GM23338 (cell line): Measurements from ENCODE around the gene HLA-F. TPM values are rescaled to one million over a fixed set of nuclear protein-coding genes. Genes with fewer than 3 reads are reported as not detected.
A peak's percentile ranks its signal among the peaks of the same experiment; 100 is the strongest.

Experiments used
- ATAC-seq: fragments of 200-7000 bp; cut with Tn5 transposase; 3 replicates; pipeline ENCODE4 v1.9.1; 2020
- DNase-seq: peaks from one replicate; pipeline ENCODE4 v3.0.0-alpha.2; 2015; ENCODE audit warnings: low spot score
- H2AFZ ChIP-seq: fragments of 200-600 bp; sonication (generic); 2 replicates; pipeline ENCODE4 v1.8.0; 2016; ENCODE audit warnings: antibody characterized with exemption, mild to moderate bottlenecking, moderate library complexity
- H3F3A ChIP-seq: fragments of 200-600 bp; sonication (generic); replicated peaks from 2 replicates; pipeline ENCODE4 v1.8.0; 2017; ENCODE audit warnings: antibody characterized with exemption, mixed run types, low read depth
- H3K27ac ChIP-seq: fragments of 200-600 bp; sonication (generic); 2 replicates; pipeline ENCODE4 v1.6.1; 2016; ENCODE audit warnings: low read depth
- H3K27me3 ChIP-seq: fragments of 200-600 bp; sonication (generic); 2 replicates; pipeline ENCODE4 v1.8.0; 2016; ENCODE audit warnings: mild to moderate bottlenecking, mixed run types, moderate library complexity; ENCODE audit not compliant: insufficient read depth
- H3K36me3 ChIP-seq: fragments of 200-600 bp; sonication (generic); 2 replicates; pipeline ENCODE4 v1.8.0; 2016; ENCODE audit warnings: mild to moderate bottlenecking; ENCODE audit not compliant: insufficient read depth
- H3K4me1 ChIP-seq: fragments of 200-600 bp; sonication (generic); 2 replicates; pipeline ENCODE4 v1.8.0; 2016; ENCODE audit warnings: mild to moderate bottlenecking, moderate library complexity; ENCODE audit not compliant: insufficient read depth
- H3K4me2 ChIP-seq: fragments of 200-600 bp; sonication (generic); 2 replicates; pipeline ENCODE4 v1.7.1; 2017; ENCODE audit warnings: mixed run types
- H3K4me3 ChIP-seq: fragments of 200-600 bp; sonication (generic); 2 replicates; pipeline ENCODE4 v1.6.1; 2016; ENCODE audit warnings: mixed run types
- H3K79me2 ChIP-seq: fragments of 200-600 bp; sonication (generic); replicated peaks from 2 replicates; pipeline ENCODE4 v1.8.0; 2017; ENCODE audit warnings: mild to moderate bottlenecking; ENCODE audit not compliant: insufficient read depth
- H3K9me2 ChIP-seq: fragments of 200-600 bp; sonication (generic); 2 replicates; pipeline ENCODE4 v1.8.0; 2017; ENCODE audit not compliant: insufficient read depth
- H4K20me1 ChIP-seq: fragments of 200-600 bp; sonication (generic); replicated peaks from 2 replicates; pipeline ENCODE4 v1.8.0; 2017; ENCODE audit warnings: mild to moderate bottlenecking; ENCODE audit not compliant: insufficient read depth
- H3K27ac Mint-ChIP-seq: 2 replicates; pipeline ENCODE4 v1.8.0; 2020; ENCODE audit warnings: inconsistent platforms, mild to moderate bottlenecking, moderate library complexity, mixed read lengths
- H3K27me3 Mint-ChIP-seq: 3 replicates; pipeline ENCODE4 v1.8.0; 2022; ENCODE audit warnings: low read depth, mild to moderate bottlenecking, moderate library complexity, mixed read lengths, inconsistent platforms; ENCODE audit not compliant: insufficient read depth, poor library complexity
- H3K36me3 Mint-ChIP-seq: 3 replicates; pipeline ENCODE4 v1.8.0; 2021; ENCODE audit warnings: low read depth, mild to moderate bottlenecking, inconsistent platforms, moderate library complexity, mixed read lengths
- H3K4me1 Mint-ChIP-seq: 3 replicates; pipeline ENCODE4 v1.8.0; 2020; ENCODE audit warnings: mild to moderate bottlenecking, inconsistent platforms, mixed read lengths
- H3K4me3 Mint-ChIP-seq: 3 replicates; pipeline ENCODE4 v1.8.0; 2021; ENCODE audit warnings: moderate library complexity, mild to moderate bottlenecking, inconsistent platforms, mixed read lengths
- H3K9me3 Mint-ChIP-seq: 3 replicates; pipeline ENCODE4 v1.8.0; 2020; ENCODE audit warnings: moderate library complexity, mild to moderate bottlenecking, inconsistent platforms, mixed read lengths
- CTCF ChIP-seq, 2 experiments: fragments of 200-600 bp in 1 of 2; sonication (generic) in 1 of 2; conservative IDR thresholded peaks; 2 replicates each; pipeline versions ENCODE4 v1.5.1 to v1.6.1; 2016 to 2017; ENCODE audit warnings: antibody characterized with exemption in 2 of 2, low read depth in 2 of 2, mild to moderate bottlenecking in 2 of 2, moderate library complexity in 1 of 2
- EZH2 ChIP-seq: fragments of 200-600 bp; sonication (generic); IDR thresholded peaks from one replicate; pipeline ENCODE4 v1.8.0; 2017; ENCODE audit warnings: antibody characterized with exemption, mild to moderate bottlenecking, low read depth; ENCODE audit not compliant: unreplicated experiment
- EZH2phosphoT487 ChIP-seq: fragments of 200-600 bp; sonication (generic); IDR thresholded peaks from one replicate; pipeline ENCODE4 v1.8.1; 2018; ENCODE audit warnings: antibody characterized with exemption; ENCODE audit not compliant: unreplicated experiment
- NANOG ChIP-seq: IDR thresholded peaks from 2 replicates; pipeline ENCODE4 v1.6.1; 2016; ENCODE audit warnings: antibody characterized with exemption, borderline replicate concordance
- POLR2AphosphoS5 ChIP-seq: IDR thresholded peaks from 2 replicates; pipeline ENCODE4 v1.6.1; 2016; ENCODE audit warnings: antibody characterized with exemption, low read depth
- ZNF114 ChIP-seq: fragments of 250-450 bp; sonication (Bioruptor Pico); IDR thresholded peaks from 2 replicates; pipeline ENCODE4 v1.5.0; 2020; ENCODE audit warnings: mild to moderate bottlenecking, moderate library complexity
- ZNF331 ChIP-seq: fragments of 250-450 bp; sonication (Bioruptor Pico); IDR thresholded peaks from 2 replicates; pipeline ENCODE4 v1.5.0; 2020; ENCODE audit warnings: low read depth, mild to moderate bottlenecking, moderate library complexity
- polyA plus RNA-seq: library from polyadenylated mRNA; unstranded; fragments of >200 nt; fragmentation: Nextera tagmentation; extraction: Ambion mirVana; gene quantifications from 2 replicates; pipeline ENCODE4 v1.2.1, GENCODE V29; 2016
- total RNA-seq: library from RNA; depleted of rRNA; stranded (reverse); fragments of >200 nt; shearing (Covaris generic); gene quantifications from 2 replicates; pipeline ENCODE4 v1.2.3, GENCODE V29; 2014
- TF ChIP-seq, protein P1 (sequence below): IDR thresholded peaks from 2 replicates; pipeline ENCODE4 v1.6.1; 2016; ENCODE audit warnings: antibody characterized with exemption
- TF ChIP-seq, protein P2 (sequence below): IDR thresholded peaks from one replicate; pipeline ENCODE4 v1.6.1; 2018; ENCODE audit warnings: antibody characterized with exemption; ENCODE audit not compliant: unreplicated experiment

Gene HLA-F
- total and polyA plus RNA-seq, 2 experiments from 2014 or later: 4.4 to 10.4 TPM

- TF ChIP-seq, protein P1, sequence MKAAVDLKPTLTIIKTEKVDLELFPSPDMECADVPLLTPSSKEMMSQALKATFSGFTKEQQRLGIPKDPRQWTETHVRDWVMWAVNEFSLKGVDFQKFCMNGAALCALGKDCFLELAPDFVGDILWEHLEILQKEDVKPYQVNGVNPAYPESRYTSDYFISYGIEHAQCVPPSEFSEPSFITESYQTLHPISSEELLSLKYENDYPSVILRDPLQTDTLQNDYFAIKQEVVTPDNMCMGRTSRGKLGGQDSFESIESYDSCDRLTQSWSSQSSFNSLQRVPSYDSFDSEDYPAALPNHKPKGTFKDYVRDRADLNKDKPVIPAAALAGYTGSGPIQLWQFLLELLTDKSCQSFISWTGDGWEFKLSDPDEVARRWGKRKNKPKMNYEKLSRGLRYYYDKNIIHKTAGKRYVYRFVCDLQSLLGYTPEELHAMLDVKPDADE: no peak
- TF ChIP-seq POLR2AphosphoS5: no peak
- no peak for TF ChIP-seq CTCF (conservative IDR thresholded peaks at IDR 0.05; ENCODE audit: low read depth in 2 of 2)
- TF ChIP-seq EZH2: no peak
- TF ChIP-seq ZNF331 (CRISPR knock-in tag): no peak
Observed at GRCh38 chr6:29681811-29682210, 41.4 kb upstream of the HLA-F start (continued).

DNA sequence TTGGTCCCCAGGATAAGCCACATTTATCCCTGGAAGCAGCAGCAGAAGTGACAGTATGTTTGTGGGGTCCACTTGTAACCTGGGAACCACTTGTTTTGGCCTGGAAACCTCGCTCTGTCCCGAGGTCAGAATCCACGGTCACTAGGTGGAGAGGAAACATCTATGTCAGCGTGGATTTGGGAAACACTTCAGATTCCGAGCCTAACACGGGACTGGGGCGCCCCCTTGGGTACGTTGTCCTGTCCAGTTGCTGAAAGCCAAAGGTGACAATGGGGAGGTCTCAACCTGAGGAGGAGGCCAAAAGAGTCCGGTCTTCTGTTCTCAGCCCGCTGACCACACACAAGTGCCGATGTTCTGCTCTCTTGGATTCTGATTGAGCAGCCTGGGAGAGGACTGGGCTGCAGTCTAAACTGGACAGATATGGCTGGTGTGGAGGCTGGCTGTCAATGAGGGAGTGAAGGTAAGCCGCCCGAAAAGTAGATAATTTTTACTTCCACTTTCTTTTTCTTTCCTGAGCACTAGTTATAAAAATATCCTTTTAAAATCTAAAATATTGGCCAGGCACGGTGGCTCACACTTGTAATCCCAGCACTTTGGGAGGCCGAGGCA, 37.4 kb upstream of the HLA-F start:
- TF ChIP-seq NANOG (no peak), CTCF (conservative IDR thresholded peaks at IDR 0.05; ENCODE audit: low read depth in 2 of 2) (peak; percentile 86 to 98)
- no peak overlapping the region for H3K4me3 ChIP-seq
- Mint-ChIP-seq H3K4me1 (peaks cover 12% of the 10 kb centered on the region; the same call in 2 of the 3 replicates), H3K27ac (peak overlapping the region; percentile 34; the same call in 1 of the 2 replicates), H3K36me3 (peaks cover 4% of the 10 kb centered on the region; the same call in 1 of the 3 replicates), H3K9me3 (peaks cover 5% of the 10 kb centered on the region), H3K27me3 (peaks cover 8% of the 10 kb centered on the region), H3K4me3 (no peak overlapping the region)
- H3F3A ChIP-seq: 0 out of 2 replicates have a peak, but pooled peaks cover 2% of the 10 kb centered on the region
- H3K9me2 ChIP-seq: no peaks in the 10 kb centered on the region
- no peak overlapping the region for H3K4me2 ChIP-seq
- H2AFZ ChIP-seq: peak overlapping the region; percentile 64
- H3K79me2 ChIP-seq: no peaks in the 10 kb centered on the region
- no peaks in the 10 kb centered on the region for H3K27me3 ChIP-seq
- H3K4me1 ChIP-seq: peaks cover 12% of the 10 kb centered on the region
- no peak overlapping the region for H3K27ac ChIP-seq
- peak; percentile 85 for DNase-seq
- H4K20me1 ChIP-seq: no peaks in the 10 kb centered on the region
- ATAC-seq: peak; percentile 90
- H3K36me3 ChIP-seq: no peaks in the 10 kb centered on the region

DNA sequence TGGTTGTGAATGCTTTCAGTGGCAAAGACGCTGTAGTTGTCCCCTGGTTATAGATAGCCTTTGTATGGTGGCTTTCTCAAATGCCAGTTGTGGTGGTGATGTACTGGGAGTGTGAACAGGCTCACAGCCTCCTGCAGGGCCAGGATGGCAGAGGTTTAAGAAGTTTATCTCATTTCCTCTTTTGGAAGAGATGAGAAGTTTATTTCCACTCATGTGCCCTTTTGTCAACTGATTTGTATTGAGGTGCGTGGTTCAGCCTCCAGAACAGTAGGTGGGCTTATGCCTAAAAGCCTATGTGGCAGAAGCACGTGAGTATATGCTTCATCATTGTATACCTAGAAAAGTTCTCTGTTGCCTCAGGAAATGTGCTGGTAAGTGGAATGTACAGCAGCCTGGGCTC, 28.6 kb upstream of the HLA-F start:
- Histone ChIP-seq H3K4me2 (no peak overlapping the region), H3K79me2 (no peaks in the 10 kb centered on the region)
- TF ChIP-seq ZNF114 (no peak), POLR2AphosphoS5 (no peak), EZH2phosphoT487 (no peak)
- TF ChIP-seq, protein P2, sequence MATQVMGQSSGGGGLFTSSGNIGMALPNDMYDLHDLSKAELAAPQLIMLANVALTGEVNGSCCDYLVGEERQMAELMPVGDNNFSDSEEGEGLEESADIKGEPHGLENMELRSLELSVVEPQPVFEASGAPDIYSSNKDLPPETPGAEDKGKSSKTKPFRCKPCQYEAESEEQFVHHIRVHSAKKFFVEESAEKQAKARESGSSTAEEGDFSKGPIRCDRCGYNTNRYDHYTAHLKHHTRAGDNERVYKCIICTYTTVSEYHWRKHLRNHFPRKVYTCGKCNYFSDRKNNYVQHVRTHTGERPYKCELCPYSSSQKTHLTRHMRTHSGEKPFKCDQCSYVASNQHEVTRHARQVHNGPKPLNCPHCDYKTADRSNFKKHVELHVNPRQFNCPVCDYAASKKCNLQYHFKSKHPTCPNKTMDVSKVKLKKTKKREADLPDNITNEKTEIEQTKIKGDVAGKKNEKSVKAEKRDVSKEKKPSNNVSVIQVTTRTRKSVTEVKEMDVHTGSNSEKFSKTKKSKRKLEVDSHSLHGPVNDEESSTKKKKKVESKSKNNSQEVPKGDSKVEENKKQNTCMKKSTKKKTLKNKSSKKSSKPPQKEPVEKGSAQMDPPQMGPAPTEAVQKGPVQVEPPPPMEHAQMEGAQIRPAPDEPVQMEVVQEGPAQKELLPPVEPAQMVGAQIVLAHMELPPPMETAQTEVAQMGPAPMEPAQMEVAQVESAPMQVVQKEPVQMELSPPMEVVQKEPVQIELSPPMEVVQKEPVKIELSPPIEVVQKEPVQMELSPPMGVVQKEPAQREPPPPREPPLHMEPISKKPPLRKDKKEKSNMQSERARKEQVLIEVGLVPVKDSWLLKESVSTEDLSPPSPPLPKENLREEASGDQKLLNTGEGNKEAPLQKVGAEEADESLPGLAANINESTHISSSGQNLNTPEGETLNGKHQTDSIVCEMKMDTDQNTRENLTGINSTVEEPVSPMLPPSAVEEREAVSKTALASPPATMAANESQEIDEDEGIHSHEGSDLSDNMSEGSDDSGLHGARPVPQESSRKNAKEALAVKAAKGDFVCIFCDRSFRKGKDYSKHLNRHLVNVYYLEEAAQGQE: no peak

More for the DNA sequence above, 28.6 kb upstream of the HLA-F start:
- Mint-ChIP-seq H3K9me3 (peaks cover 9% of the 10 kb centered on the region), H3K36me3 (peaks cover 7% of the 10 kb centered on the region; the same call in 2 of the 3 replicates), H3K4me3 (no peak overlapping the region), H3K27me3 (peaks cover 14% of the 10 kb centered on the region), H3K4me1 (peaks cover 10% of the 10 kb centered on the region; the same call in 2 of the 3 replicates), H3K27ac (no peak overlapping the region)
- H3K27me3 ChIP-seq: no peaks in the 10 kb centered on the region
- no peaks in the 10 kb centered on the region; the same call in 1 of the 2 replicates for H3F3A ChIP-seq
- ATAC-seq (no peak), DNase-seq (no peak)
- H3K36me3 ChIP-seq: no peaks in the 10 kb centered on the region
- H3K4me3 ChIP-seq: no peak overlapping the region
- no peaks in the 10 kb centered on the region for H3K4me1 ChIP-seq
- H4K20me1 ChIP-seq: no peaks in the 10 kb centered on the region
- H3K27ac ChIP-seq: no peak overlapping the region
- H3K9me2 ChIP-seq: no peaks in the 10 kb centered on the region
- peak overlapping the region; percentile 59; the same call in 1 of the 2 replicates for H2AFZ ChIP-seq
